Vagina (tissue), 2 donors: ENCODE measurements around the gene XKR7.

Experiments
- CTCF ChIP-seq, 3 experiments: fragments of 450-650 bp in 2 of 3; fragments of 200-600 bp in 1 of 3; sonication (generic) in 1 of 3; IDR thresholded peaks; one replicate each; pipeline ENCODE4 v1.5.1; 2017 to 2019; ENCODE audit warnings: antibody characterized with exemption in 3 of 3, mild to moderate bottlenecking in 2 of 3, moderate library complexity in 2 of 3
- POLR2A ChIP-seq, 2 donors: fragments of 450-650 bp; IDR thresholded peaks; one replicate each; pipeline ENCODE4 v1.6.1; 2017; ENCODE audit warnings: antibody characterized with exemption in 2 of 2, mild to moderate bottlenecking in 2 of 2, moderate library complexity in 2 of 2
- POLR2AphosphoS5 ChIP-seq, 2 donors: sonication (generic); formaldehyde crosslinking; IDR thresholded peaks; one replicate each; pipeline ENCODE4 v1.9.0; 2017; ENCODE audit warnings: antibody characterized with exemption in 2 of 2, mild to moderate bottlenecking in 2 of 2, low read depth in 1 of 2; ENCODE audit not compliant: insufficient read depth in 1 of 2

DNA sequence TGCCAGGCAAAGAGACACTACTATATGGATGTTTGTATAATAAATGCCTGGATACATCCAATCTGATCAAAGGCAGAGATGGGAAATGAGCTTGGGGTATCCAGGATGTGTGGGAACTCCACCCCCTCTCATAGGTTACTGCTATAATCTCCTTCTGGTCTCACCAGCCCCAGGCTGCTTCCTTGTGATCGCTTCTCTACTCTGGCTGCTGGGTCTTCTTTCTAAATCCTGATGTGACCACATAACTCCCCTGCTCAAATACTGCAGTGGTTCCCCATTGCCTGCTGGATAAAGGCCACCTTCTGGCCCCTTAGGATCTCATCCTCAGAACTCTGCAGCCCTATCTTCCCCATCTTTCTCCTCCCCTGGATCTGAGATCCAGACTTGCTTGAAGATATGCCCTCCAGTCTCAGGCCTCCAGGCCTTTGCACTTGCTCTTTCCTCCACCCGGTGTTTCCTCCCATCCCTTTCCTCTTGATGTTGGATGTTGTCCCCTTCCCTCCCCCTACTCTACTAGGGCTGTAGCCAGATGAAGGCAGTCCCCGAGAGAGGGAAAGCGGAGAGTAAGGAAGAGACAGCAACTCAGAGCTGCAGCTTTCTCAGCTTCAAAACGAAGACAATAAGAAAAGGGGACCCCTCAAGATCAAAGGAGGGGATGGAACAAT lies 828 bp upstream of the XKR7 start:
- TF ChIP-seq CTCF (IDR thresholded peaks at IDR 0.05) (no peak), POLR2AphosphoS5 (IDR thresholded peaks at IDR 0.05; ENCODE audit: insufficient read depth in 1 of 2, low read depth in 1 of 2) (no peak), POLR2A (IDR thresholded peaks at IDR 0.05) (no peak)
